Adrenal gland (tissue), 5 donors: Measurements from ENCODE around the gene TIMM21.

ENCODE experiments used
- CTCF ChIP-seq, 6 experiments: fragments of 450-650 bp in 4 of 6; fragments of 200-600 bp in 2 of 6; sonication (generic) in 1 of 6; IDR thresholded peaks; 1 replicate in 5 of 6; 2 replicates in 1 of 6; pipeline versions ENCODE4 v1.5.1 to v1.8.0; 2016 to 2021; ENCODE audit warnings: antibody characterized with exemption in 6 of 6, mild to moderate bottlenecking in 2 of 6, moderate library complexity in 1 of 6
- POLR2A ChIP-seq, 2 donors: fragments of 450-650 bp; IDR thresholded peaks; one replicate each; pipeline ENCODE4 v1.6.1; 2017; ENCODE audit warnings: antibody characterized with exemption in 2 of 2, mild to moderate bottlenecking in 2 of 2, moderate library complexity in 1 of 2
- donor health status: DM: no; HTN: no; CAD: no.

- no peak for TF ChIP-seq CTCF (IDR thresholded peaks at IDR 0.05)
- no peak for TF ChIP-seq POLR2A (IDR thresholded peaks at IDR 0.05)
Observed at GRCh38 chr18:74183130-74183529, 34.8 kb downstream of the TIMM21 start.
